ENCODE data around the gene PRR5L. TPM values are rescaled to one million over a fixed set of nuclear protein-coding genes. Genes with fewer than 3 reads are reported as not detected.

The PRR5L gene
- total RNA-seq, 2 donors from 2014 or later: 6.4 to 12.2 TPM

DNA sequence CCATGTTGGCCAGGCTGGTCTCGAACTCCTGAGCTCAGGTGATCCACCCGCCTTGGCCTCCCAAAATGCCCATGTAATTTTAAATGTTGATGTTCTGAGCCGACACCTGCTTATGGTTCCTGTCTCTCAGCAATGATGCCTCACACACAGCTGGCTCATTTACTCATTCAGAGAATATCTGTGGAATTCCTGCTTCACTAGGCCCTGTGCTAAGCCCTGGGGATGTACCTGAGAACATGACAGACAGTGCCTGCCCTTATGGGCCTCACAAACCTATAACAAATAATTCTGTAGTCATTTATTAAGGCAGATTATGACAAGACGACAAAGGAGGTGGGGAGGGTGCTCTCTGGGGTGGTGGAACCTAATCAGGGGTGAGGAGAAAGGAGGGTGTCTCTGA lies 93.7 kb downstream of the PRR5L start:
- DNase-seq (ENCODE audit: low spot score): no peak
- intact Hi-C loops (cut with DNase I): no loop called here

DNA sequence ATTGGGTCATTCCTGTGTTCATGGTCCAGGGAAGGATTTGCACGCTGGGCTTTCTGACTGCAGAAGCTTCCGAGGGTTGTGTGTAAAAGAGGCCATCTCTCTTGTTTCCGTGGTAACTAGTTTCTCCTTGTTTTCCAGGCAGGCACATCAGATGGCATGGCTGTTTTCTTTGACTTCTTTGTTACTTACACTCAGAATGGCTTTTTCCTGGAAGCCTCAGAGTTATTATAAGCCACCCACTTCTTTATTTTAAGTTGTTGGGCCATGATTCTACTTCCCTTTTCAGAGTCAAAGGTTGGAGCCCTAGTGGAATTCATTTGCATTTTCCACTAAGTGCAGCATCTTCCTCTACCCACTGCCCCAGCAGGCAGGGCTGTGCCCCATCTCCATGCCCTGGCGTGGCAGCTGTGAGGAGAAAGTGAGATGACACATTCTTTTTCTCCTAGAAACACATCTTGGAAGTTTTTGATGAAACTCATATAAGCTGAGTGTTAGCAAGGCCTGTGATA lies 94.9 kb downstream of the PRR5L start:
- DNase-seq (ENCODE audit: low spot score): no peak
- intact Hi-C loops (cut with DNase I): no loop called here

DNA sequence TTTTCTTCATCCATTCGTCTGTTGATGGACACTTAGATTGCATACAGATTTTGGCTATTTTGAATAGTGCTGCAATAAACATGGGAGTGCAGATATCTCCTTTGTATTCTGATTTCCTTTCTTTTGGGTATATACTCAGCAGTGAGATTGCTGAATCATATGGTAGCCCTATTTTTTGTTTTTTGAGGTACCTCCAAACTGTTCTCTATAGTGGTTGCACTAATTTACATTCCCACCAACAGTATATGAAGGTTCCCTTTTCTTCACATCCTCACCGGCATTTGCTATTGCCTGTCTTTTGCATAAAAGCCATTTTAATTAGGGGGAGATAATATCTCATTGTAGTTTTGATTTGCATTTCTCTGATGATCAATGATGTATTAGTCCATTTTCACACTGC lies 96.1 kb downstream of the PRR5L start:
- intact Hi-C loops (cut with DNase I): no loop called here
- DNase-seq (ENCODE audit: low spot score): no peak

DNA sequence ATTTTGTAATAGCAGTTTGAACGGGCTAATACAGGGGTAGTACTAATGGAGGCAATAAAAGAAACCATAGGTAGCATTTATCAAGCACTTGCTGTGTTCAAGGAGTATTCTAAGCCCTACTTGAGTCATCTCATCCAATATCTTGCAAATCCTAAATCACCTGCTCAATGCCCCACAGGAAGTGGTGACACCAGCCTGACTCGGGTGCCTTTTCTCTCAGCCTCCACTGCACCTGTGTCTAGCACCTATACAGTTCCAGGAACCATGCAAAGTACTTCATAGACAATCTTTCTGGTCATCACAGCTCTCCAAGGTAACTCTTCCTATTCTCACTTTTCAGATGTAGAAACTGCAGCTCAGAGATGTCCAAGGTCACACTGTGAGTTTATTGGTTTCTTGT lies 98.0 kb downstream of the PRR5L start:
- intact Hi-C loops (cut with DNase I): no loop called here
- no peak for DNase-seq (ENCODE audit: low spot score)

DNA sequence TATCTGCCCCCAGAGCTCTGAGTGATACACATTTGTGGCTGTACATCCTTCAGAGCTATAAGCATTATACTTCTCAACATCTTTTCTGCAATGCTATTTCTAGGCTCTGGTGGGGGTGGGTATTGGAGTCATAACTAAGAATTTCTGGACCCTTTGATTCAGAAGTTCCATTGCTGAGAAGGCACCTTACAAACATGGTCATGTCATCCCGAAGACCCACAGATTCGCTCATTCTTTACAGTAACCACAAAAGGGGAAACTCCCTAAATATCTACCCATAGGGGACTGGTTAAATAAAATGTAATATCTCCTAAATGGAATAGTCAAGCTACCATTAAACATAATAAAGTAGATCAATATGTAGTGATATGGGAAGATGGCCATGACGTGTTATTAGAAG lies 98.8 kb downstream of the PRR5L start:
- DNase-seq (ENCODE audit: low spot score): no peak
- intact Hi-C loops (cut with DNase I): no loop called here

DNA sequence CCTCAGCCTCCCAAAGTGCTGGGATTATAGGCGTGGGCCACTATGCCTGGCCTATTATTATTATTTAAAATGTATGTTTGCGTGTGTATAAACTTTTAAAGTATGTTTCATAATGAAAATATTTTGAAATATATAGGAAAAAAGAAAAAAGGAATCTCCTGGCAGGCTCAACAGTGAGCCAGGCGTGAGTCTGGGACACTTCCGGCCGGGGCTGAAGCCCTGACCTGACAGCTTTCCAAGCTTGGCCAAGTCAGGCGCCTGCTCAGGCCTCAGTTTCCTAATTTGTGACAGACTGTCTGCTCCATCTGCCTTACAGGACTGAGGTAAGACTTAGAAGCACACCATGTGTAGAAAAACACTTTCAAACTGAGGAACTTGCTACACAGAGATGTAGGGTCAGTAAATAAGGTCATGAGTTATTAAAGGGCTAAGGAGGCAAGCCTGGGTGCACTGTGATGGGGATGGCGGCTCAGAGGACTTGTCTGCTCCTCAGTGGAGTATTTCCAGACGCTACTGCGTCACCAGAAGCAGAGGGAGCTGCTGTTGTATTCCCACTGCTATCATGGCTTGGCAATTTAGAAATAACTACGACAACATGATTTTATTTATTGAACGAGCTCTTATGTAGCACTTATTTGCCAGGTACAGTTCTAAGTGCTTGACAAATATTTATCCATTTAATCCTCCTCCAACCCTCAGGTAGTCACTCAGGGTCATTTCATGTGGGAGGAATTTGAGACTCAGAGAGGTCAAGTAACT lies 100.1 kb downstream of the PRR5L start:
- intact Hi-C loops (cut with DNase I): no loop called here
- DNase-seq (ENCODE audit: low spot score): no peak

DNA sequence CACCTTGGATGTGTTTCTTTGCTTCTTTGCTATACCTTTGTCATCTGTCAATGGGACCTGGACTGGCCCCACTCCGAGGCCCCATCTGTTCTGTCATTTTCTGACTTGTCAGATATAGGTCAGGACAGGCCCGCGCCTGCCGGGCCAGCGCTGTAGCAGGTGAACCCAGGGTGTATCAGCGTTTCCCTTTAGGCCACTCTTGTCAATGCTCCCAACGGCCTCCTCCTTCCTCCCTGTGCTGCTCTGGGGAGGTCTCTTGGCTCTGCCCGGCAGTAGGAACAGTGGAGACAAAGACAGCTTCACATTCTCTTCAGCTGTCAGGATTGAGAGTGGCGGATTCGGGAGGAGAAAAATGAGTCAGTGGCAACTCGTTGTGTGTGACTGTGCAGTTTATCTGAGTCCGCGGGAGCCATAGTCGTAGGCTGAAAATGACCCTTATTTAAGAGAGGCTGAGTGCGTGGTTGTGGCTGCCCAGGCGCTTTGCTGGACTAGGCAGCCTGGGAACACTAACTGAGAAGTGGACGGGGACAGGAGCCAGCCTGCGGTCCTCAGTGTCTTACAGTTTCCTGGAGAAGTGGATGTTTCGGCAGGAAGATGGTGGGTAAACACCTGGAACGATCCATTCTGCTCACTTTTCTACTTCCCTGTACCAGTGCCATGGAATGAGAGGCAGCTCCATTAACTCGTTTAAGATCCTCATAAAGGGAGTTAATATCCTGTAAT lies 102.3 kb downstream of the PRR5L start:
- intact Hi-C loops (cut with DNase I): no loop called here
- no peak for DNase-seq (ENCODE audit: low spot score)

DNA sequence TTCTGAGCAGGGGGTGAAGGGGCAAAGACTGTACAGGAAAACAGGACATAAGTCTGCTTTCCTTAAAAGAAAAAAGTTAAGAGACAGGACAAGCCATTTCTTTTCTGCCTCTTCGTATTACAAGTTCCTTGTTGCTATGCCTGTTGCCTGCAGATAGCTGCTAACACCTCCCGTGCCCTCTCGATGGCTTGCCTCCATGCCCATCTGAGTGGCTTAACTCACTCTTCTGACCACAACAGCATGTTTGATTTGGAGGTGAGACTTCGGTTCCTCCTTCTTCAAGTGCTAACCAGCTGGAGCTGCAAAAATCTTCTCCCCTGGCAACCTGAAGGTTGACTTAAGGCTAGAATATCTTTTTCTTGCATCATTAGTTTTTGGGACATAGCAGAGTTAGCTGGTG lies 103.1 kb downstream of the PRR5L start:
- intact Hi-C loops (cut with DNase I): no loop called here
- DNase-seq (ENCODE audit: low spot score): no peak

DNA sequence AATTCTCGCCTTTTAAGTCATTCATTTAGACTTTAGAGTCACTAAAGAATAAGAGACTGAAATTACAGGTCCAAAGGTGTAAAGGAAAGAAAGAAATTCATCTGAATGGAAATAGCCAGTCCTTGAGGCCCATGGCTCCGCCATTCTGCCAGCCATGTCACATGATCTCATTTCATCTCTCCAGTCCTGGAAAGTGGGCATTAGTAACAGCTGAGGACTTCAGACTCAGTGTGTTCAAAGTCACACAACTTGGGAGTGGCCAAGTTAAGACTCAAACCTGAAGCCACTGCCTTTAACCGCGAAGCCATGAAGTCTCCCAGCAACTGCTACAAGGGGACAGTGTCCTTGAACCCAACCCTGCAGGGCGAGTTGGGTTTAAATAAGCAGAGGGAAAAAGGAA lies 103.7 kb downstream of the PRR5L start:
- intact Hi-C loops (cut with DNase I): no loop called here
- no peak for DNase-seq (ENCODE audit: low spot score)

DNA sequence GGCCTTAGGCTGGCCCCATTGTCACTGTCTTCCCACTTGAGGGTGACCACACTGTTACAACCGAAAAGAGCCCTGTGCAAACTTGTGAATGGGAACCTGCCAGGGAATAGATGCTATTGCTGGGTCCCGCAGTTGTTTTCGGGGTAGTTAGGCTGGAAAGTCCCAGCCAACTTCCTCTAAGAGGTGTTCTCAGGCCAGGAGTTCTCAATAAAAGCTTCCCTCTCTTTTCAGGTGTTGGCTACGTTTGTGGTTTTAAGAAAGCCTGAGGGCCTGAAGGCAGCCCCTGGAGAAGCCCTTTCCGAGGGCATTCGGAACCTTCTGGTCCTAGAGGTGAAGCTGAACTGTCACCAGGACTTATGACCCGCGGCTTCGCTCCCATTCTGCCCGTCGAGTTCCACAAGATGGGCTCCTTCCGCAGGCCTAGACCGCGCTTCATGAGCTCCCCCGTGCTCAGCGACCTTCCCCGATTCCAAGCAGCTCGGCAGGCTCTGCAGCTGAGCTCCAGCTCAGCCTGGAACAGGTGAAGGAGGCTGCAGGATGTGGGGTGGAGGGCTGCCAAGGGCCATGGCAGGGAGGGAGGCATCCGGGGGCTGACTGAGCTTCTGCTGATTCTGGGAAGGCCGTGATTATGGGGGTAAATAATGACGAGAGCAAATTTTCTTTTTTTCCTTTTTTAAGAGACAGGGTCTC lies 104.8 kb downstream of the PRR5L start:
- intact Hi-C loops (cut with DNase I): no loop called here
- no peak for DNase-seq (ENCODE audit: low spot score)

DNA sequence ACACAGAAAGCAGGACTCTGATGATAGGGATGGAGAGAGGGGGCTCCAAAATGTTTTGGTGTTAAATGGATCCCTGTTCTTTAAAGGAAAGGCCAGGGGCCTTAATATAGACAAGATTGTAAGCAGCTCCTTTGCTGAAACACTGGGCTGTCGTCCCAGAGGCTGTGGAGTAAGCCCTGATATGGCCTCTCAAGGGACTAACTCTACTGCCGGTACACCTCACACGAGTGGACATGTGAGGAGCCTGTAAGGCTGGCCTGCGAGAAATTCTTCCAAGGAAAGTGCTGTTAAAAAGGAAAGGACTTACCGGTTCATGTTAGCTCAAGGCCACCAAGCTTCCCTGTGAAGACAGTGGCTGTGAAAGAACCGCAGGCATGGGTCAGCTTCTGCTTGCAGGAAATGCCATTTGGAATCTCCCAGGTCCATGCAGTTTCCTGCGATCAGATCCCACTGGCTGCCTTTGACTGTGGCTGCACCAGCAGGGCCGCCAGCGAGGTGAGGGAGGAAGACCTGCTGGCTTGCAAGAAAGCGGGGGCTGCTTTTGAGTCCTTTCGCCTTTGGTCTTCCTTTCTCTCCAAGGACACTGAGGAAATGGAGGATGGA lies 106.6 kb downstream of the PRR5L start:
- intact Hi-C loops (cut with DNase I): no loop called here
- no peak for DNase-seq (ENCODE audit: low spot score)

DNA sequence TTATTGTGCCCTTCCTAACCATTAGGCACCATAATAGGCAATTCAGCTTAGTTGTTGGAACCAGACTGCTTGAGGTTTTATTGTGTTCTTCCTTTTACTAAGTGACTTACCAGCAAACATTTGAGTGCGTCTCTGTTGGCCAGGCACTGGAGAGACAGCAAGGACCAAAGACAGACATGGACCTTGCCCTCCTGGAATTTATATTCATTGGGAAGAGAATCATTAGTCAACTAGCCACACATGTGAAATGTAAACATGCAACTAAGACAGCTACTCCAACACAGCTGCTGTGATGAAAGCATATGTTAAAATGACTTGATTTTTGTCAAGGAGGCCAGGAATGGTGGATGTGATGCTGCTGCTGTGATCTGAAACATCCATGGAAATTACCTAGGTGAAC lies 107.6 kb downstream of the PRR5L start:
- intact Hi-C loops (cut with DNase I): no loop called here
- DNase-seq (ENCODE audit: low spot score): no peak

DNA sequence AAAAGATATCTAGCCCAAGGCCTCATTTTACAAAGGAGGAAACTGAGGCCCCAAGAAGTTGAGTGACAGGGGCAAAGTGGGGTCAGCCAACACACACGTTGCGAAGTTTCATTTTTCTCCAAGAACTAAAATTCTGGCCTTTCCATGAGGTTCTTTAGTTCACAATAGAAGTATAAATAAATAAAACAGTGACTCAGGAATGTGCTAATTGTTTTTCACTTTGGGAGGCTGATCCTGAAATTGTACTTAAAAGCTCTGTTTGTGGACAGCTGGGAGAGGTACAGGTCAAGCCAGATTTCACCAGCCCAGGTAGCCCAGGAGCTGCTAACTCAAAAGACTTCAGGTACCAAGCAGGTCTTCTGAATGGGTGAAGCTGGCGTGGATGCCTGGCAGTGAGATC lies 108.7 kb downstream of the PRR5L start:
- no peak for DNase-seq (ENCODE audit: low spot score)
- intact Hi-C loops (cut with DNase I): no loop called here

DNA sequence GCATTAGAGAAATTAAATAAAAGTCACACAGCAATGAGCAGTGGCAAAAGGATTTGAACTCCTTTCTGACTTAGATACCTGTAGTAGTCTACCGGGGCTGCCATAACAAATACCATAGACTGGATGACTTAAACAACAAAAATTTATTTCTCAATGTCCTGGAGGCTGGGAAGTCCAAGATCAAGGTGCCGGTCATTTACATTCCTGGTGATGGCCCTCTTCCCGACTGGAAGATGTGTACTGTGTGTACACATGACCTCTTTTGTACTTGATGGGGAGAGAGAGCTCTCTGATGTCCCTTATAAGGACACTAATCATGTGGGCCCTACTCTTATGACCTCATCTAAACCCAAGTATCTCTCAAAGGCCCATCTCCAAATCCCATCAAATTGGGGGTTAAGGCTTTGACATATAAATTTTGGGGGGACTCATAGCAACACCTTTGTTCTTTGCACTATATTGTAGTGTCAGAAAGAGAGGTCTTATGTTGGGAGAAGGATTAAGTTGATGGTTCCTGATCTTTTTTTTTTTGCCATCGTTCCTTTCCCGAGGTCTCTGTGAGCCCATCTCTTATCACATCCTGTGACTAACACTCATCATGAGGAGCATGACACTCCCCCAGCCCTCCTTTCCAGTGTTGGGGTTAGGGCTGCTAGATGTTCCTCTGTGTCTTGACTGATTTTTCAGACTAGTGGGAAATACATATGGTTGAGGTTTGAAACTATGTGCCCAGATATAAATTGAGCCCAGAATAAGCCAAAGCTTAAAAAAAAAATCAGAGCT lies 109.7 kb downstream of the PRR5L start:
- no peak for DNase-seq (ENCODE audit: low spot score)
- intact Hi-C loops (cut with DNase I): no loop called here

DNA sequence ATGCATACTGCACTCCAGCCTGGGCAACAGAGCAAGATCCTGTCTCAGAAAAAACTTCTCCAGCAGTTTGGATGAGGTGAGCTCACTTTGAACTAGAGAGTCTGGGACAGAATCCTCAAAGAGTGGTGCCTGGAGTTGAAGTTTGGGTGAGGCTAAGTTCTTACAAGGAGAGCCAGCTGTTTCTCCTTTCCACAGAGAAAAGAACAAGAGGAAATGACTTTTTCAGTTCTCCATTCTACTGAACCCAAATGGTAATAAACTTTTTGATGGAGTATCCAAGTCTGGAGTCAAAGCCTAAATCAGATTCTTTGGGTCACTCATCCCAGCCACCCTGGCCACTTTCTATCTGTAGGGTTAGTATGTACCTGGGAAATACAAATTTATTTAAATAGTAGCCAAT lies 111.3 kb downstream of the PRR5L start:
- DNase-seq (ENCODE audit: low spot score): no peak
- intact Hi-C loops (cut with DNase I): no loop called here

DNA sequence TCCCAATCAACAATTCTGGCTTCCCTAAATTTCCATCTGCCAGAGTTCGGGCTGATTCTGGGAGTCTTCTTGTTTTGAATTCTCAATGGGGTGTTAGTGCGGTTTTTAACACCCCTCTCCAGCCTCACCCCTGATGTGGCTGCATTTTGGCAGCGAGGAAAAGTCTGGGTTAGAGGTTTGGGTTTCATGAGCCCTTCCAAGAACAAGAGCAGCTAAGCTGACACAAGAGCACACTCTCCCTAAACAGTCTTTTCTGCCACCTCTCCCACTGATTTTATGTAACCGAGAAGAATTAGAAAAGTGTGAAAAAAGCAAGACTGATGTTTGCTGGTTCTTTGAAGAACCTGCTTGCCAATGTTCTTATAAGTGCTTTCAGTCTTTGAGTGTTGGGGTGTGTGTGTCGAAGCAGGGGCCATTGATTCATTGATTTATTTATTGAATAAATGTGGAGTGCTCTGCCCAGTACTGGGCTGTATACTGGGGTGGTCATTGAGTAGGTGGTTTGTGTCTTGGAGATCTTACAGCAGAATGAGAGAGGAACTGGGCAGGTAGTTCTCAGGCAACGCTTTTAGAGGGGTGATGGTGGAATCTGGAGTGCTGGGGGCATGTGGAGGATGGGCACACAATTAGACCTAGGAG lies 112.5 kb downstream of the PRR5L start:
- no peak for DNase-seq (ENCODE audit: low spot score)
- intact Hi-C loops (cut with DNase I): no loop called here

DNA sequence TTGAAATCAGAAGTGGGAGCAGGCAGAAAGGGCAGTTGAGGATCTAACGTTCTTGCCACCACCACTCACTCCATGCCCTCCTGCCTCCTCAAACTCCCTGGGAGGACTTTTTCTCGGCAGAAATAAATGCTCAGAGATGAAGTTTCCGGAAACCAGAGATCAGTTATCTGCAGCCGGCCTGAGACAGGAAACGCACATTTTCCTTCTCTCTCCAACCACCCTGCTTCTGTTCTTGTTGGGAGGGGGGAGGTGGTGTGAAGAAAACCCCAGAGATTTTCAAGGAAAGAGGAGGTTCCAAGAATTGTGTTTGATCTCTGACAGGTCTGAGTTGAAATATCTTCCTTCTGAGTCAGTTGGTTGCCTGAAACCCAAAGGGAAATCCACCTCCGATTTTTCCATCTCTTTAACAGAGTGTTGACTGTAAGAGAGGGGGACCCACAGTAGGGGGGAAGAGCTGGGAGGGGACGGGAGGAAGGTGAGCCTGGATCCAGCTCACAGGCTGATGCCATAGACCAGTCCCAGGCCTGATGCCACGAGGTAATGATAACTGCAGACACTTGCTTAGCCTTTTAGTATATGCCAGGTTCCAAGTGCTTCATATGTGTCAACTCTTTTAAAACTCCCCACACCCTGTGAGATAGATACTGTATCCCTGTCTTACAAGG lies 113.2 kb downstream of the PRR5L start:
- intact Hi-C loops (cut with DNase I): no loop called here
- DNase-seq (ENCODE audit: low spot score): no peak

DNA sequence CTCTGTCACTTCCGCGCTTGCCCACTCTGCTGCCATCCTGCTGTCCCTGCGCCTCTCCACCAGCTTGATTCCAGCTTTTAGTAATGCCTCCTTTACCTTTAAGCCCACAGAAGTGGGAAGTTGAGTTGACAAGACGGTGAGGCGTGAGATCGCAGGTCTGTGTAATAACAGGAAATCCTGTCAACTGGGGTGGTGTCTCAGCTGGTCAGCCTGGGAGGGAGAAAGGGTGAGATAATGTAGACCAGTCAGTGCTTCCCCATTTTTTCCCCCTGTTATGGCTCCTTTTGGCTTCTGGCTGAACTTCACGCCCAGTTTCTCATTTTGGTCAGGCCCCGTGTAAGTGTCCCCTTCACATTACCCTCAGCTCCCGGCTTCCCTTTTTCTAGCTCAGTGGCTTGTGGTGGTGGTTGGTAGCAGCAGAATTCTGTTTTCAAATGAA lies 115.1 kb downstream of the PRR5L start:
- DNase-seq (ENCODE audit: low spot score): no peak
- intact Hi-C loops (cut with DNase I): no loop called here

All from posterior vena cava (tissue), 2 donors.